Activated CD8-positive, alpha-beta T cell treated with anti-CD3 and anti-CD28 coated beads, Interleukin-2, amount 10 ng/mL, durations not matched to agents 7 days and 5 days (primary cell): ENCODE measurements around the gene TSPEAR. TPM values are rescaled to one million over a fixed set of nuclear protein-coding genes. Genes with fewer than 3 reads are reported as not detected.
A peak's percentile ranks its signal among the peaks of the same experiment; 100 is the strongest.
"Not testable (repeated sequence)": the region's sequence is repeated elsewhere in the genome, so short reads cannot be mapped to it uniquely, and the experiment has no call there.

Experiments used
- ATAC-seq: fragments of 150-1000 bp; cut with Tn5 transposase; one replicate; pipeline ENCODE4 v1.10.0; 2021; ENCODE audit warnings: moderate library complexity
- CTCF ChIA-PET: fragments of 350-600 bp; sonication (Branson Sonifier 250); formaldehyde crosslinking; loops from one replicate; lab custom pipeline; 2021; ENCODE audit warnings: antibody characterized with exemption; lab: Charles Lee
- POLR2A ChIA-PET: fragments of 350-600 bp; sonication (Branson Sonifier 250); formaldehyde crosslinking; loops from one replicate; lab custom pipeline; 2021; ENCODE audit warnings: antibody characterized with exemption; lab: Charles Lee
- DNase-seq: peaks from one replicate; pipeline ENCODE4 v3.0.0-alpha.2; 2020
- H3K27ac Mint-ChIP-seq: one replicate; pipeline ENCODE4 v1.8.0; 2021; ENCODE audit warnings: mild to moderate bottlenecking, mixed read lengths
- H3K27me3 Mint-ChIP-seq: one replicate; pipeline ENCODE4 v1.8.0; 2021; ENCODE audit warnings: low read depth, mixed read lengths
- H3K36me3 Mint-ChIP-seq: one replicate; pipeline ENCODE4 v1.8.0; 2021; ENCODE audit warnings: low read depth, mixed read lengths
- H3K4me1 Mint-ChIP-seq: one replicate; pipeline ENCODE4 v1.8.0; 2021; ENCODE audit warnings: low read depth, mixed read lengths
- H3K4me3 Mint-ChIP-seq: one replicate; pipeline ENCODE4 v1.8.0; 2021; ENCODE audit warnings: mild to moderate bottlenecking, mixed read lengths
- H3K9me3 Mint-ChIP-seq: one replicate; pipeline ENCODE4 v1.8.0; 2022; ENCODE audit warnings: mixed read lengths; ENCODE audit not compliant: insufficient read depth
- total RNA-seq, 2 experiments: library from RNA; stranded (reverse); gene quantifications; one replicate each; pipeline ENCODE4 v1.2.3, GENCODE V29; 2021

The TSPEAR gene
- total RNA-seq, 2 experiments from 2014 or later, result not detected

GRCh38 chr21:44600118-44600978 lies 111.0 kb downstream of the TSPEAR start, which contains the start of gene KRTAP10-7:
Gene KRTAP10-7, plus strand, starts transcription at chr21:44600597. Its CDS starts 25 bp downstream, at chr21:44600622.
- POLR2A ChIA-PET, H3K27ac Mint-ChIP-seq: not testable (repeated sequence)

GRCh38 chr21:44599264-44600029 lies 111.9 kb downstream of the TSPEAR start:
- DNase-seq (no peak), ATAC-seq (no peak)
- H3K27me3 Mint-ChIP-seq, result no peaks in the 10 kb centered on the region
- no peaks in the 10 kb centered on the region for H3K9me3 Mint-ChIP-seq
- ChIA-PET POLR2A (no interaction called here), CTCF (no interaction called here)
- no peak overlapping the region for H3K4me3 Mint-ChIP-seq
- H3K36me3 Mint-ChIP-seq, result no peaks in the 10 kb centered on the region
- H3K27ac Mint-ChIP-seq, result no peak overlapping the region
- H3K4me1 Mint-ChIP-seq, result no peaks in the 10 kb centered on the region

More at GRCh38 chr21:44600118-44600978, 111.0 kb downstream of the TSPEAR start, which contains the start of gene KRTAP10-7:
- DNase-seq, CTCF ChIA-PET, H3K9me3 Mint-ChIP-seq, H3K4me3 Mint-ChIP-seq, H3K36me3 Mint-ChIP-seq, ATAC-seq, H3K4me1 Mint-ChIP-seq, H3K27me3 Mint-ChIP-seq: not testable (repeated sequence)

- Mint-ChIP-seq H3K27ac (no peak overlapping the region), H3K36me3 (no peaks in the 10 kb centered on the region), H3K4me3 (no peak overlapping the region), H3K4me1 (peaks cover 2% of the 10 kb centered on the region), H3K9me3 (no peaks in the 10 kb centered on the region), H3K27me3 (no peaks in the 10 kb centered on the region)
- CTCF ChIA-PET, result no interaction called here
- POLR2A ChIA-PET, result no interaction called here
- no peak for DNase-seq
- ATAC-seq, result no peak
Observed at GRCh38 chr21:44598061-44598460, 113.3 kb downstream of the TSPEAR start.

GRCh38 chr21:44596068-44596725 lies 115.2 kb downstream of the TSPEAR start:
- no peak for DNase-seq
- POLR2A ChIA-PET, result no interaction called here
- no peak overlapping the region for H3K27ac Mint-ChIP-seq
- no peak overlapping the region for H3K4me3 Mint-ChIP-seq
- H3K36me3 Mint-ChIP-seq, result no peaks in the 10 kb centered on the region
- no peaks in the 10 kb centered on the region for H3K27me3 Mint-ChIP-seq
- CTCF ChIA-PET, result interaction anchor here (1.2 to 1.3 kb wide), 2 partner anchors 86 to 197 kb away, joined by 4 to 5 read pairs; no protein-coding TSS in a partner anchor
- H3K4me1 Mint-ChIP-seq, result peaks cover 2% of the 10 kb centered on the region
- ATAC-seq, result no peak
- H3K9me3 Mint-ChIP-seq, result no peaks in the 10 kb centered on the region

GRCh38 chr21:44595524-44595923 lies 115.8 kb downstream of the TSPEAR start:
- H3K4me1 Mint-ChIP-seq, result peaks cover 2% of the 10 kb centered on the region
- no peak overlapping the region for H3K27ac Mint-ChIP-seq
- ChIA-PET POLR2A (no interaction called here), CTCF (interaction anchor here (1.2 to 1.3 kb wide), 2 partner anchors 85 to 198 kb away, joined by 4 to 5 read pairs; no protein-coding TSS in a partner anchor)
- ATAC-seq (no peak), DNase-seq (no peak)
- H3K36me3 Mint-ChIP-seq, result no peaks in the 10 kb centered on the region
- H3K4me3 Mint-ChIP-seq, result no peak overlapping the region
- H3K9me3 Mint-ChIP-seq, result no peaks in the 10 kb centered on the region
- no peaks in the 10 kb centered on the region for H3K27me3 Mint-ChIP-seq

- H3K27ac Mint-ChIP-seq, result no peak overlapping the region
- ATAC-seq (no peak), DNase-seq (no peak)
- no peaks in the 10 kb centered on the region for H3K9me3 Mint-ChIP-seq
- no peaks in the 10 kb centered on the region for H3K36me3 Mint-ChIP-seq
- peaks cover 2% of the 10 kb centered on the region for H3K4me1 Mint-ChIP-seq
- ChIA-PET CTCF (no interaction called here), POLR2A (no interaction called here)
- no peak overlapping the region for H3K4me3 Mint-ChIP-seq
- no peaks in the 10 kb centered on the region for H3K27me3 Mint-ChIP-seq
Observed at GRCh38 chr21:44594406-44594916, 116.9 kb downstream of the TSPEAR start.

GRCh38 chr21:44593598-44594405 lies 117.6 kb downstream of the TSPEAR start:
- H3K36me3 Mint-ChIP-seq, result no peaks in the 10 kb centered on the region
- DNase-seq (no peak), ATAC-seq (no peak)
- ChIA-PET POLR2A (no interaction called here), CTCF (interaction anchor here (0.5 kb wide), 1 partner anchor 210 kb away, joined by 3 read pairs; no protein-coding TSS in a partner anchor)
- no peaks in the 10 kb centered on the region for H3K27me3 Mint-ChIP-seq
- H3K27ac Mint-ChIP-seq, result no peak overlapping the region
- no peaks in the 10 kb centered on the region for H3K9me3 Mint-ChIP-seq
- no peak overlapping the region for H3K4me3 Mint-ChIP-seq
- peaks cover 2% of the 10 kb centered on the region for H3K4me1 Mint-ChIP-seq

- DNase-seq (no peak), ATAC-seq (no peak)
- ChIA-PET CTCF (no interaction called here), POLR2A (no interaction called here)
- no peaks in the 10 kb centered on the region for H3K9me3 Mint-ChIP-seq
- peaks cover 2% of the 10 kb centered on the region for H3K4me1 Mint-ChIP-seq
- H3K27ac Mint-ChIP-seq, result no peak within 1 kb of the TSS
- no peaks in the 10 kb centered on the region for H3K36me3 Mint-ChIP-seq
- peaks cover 6% of the 10 kb centered on the region for H3K27me3 Mint-ChIP-seq
- no peak within 1 kb of the TSS for H3K4me3 Mint-ChIP-seq
Observed at GRCh38 chr21:44592446-44593311, 118.7 kb downstream of the TSPEAR start, which contains the start of gene KRTAP10-6. Gene KRTAP10-6, minus strand, starts transcription at chr21:44592505. Its CDS starts 21 bp downstream, at chr21:44592484.

GRCh38 chr21:44591801-44592130 lies 119.6 kb downstream of the TSPEAR start:
- H3K4me3 Mint-ChIP-seq, H3K9me3 Mint-ChIP-seq, H3K27ac Mint-ChIP-seq, ATAC-seq, H3K36me3 Mint-ChIP-seq, POLR2A ChIA-PET, H3K4me1 Mint-ChIP-seq, CTCF ChIA-PET: not testable (repeated sequence)
- peaks cover 15% of the 10 kb centered on the region for H3K27me3 Mint-ChIP-seq
- DNase-seq, result peak; percentile 7
